Kidney epithelial cell (primary cell): Measurements from ENCODE around the gene CASTOR2. TPM values are rescaled to one million over a fixed set of nuclear protein-coding genes. Genes with fewer than 3 reads are reported as not detected.
"Not testable (repeated sequence)": the region's sequence is repeated elsewhere in the genome, so short reads cannot be mapped to it uniquely, and the experiment has no call there.

Experiments
- DNase-seq: peaks from one replicate; pipeline ENCODE4 v3.0.0-alpha.2; 2010; ENCODE audit warnings: low read depth
- H3K27me3 ChIP-seq: 2 replicates; pipeline ENCODE4 v1.6.0; 2011; ENCODE audit warnings: low read length; ENCODE audit not compliant: control insufficient read depth, insufficient read depth
- H3K36me3 ChIP-seq: 2 replicates; pipeline ENCODE4 v1.5.1; 2011; ENCODE audit warnings: low read length; ENCODE audit not compliant: control insufficient read depth, insufficient read depth
- H3K4me3 ChIP-seq: 2 replicates; pipeline ENCODE4 v1.5.1; 2011; ENCODE audit warnings: low read depth, mild to moderate bottlenecking, control low read depth, low read length
- total RNA-seq: library from RNA; depleted of rRNA; stranded (reverse); fragments of >200 nt; gene quantifications from 2 replicates; pipeline ENCODE4 v1.2.3, GENCODE V29; 2015

The CASTOR2 gene
- total RNA-seq = 9.5 and 12.2 TPM in 2 replicates

DNA sequence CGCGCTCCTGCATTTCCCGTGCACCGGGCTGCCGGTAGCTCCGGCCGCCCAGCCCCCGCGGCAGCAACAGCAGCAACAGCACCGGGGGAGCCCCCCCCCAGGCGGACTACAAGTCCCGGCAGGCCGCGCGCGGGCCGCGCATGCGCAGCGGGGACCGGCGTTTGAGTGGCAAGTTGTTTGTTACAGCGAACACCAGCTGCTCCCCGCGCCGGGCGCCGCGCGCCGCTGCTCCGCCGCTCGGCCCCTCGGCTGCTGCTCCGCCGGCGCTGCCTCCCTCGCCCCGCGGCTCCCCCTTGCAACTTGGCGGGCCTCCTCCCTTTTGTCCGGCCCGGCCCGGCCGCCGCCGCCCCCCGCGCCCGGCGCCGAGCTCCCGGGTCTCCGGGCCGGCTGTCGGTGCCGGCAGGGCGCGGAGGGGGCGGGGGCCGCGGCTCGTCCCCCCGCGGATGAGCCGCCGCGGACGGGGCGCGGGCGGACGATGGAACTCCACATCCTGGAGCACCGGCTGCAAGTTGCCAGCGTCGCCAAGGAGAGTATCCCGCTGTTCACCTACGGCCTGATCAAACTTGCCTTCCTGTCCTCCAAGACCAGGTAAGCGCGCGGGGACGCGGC is at the start of gene CASTOR2:
Gene CASTOR2, plus strand, starts transcription at position 195 of the 609 bp plus-strand sequence. Its CDS starts 281 bp downstream, at position 476.
- not testable (repeated sequence) for H3K36me3 ChIP-seq, H3K27me3 ChIP-seq, DNase-seq, H3K4me3 ChIP-seq

DNA sequence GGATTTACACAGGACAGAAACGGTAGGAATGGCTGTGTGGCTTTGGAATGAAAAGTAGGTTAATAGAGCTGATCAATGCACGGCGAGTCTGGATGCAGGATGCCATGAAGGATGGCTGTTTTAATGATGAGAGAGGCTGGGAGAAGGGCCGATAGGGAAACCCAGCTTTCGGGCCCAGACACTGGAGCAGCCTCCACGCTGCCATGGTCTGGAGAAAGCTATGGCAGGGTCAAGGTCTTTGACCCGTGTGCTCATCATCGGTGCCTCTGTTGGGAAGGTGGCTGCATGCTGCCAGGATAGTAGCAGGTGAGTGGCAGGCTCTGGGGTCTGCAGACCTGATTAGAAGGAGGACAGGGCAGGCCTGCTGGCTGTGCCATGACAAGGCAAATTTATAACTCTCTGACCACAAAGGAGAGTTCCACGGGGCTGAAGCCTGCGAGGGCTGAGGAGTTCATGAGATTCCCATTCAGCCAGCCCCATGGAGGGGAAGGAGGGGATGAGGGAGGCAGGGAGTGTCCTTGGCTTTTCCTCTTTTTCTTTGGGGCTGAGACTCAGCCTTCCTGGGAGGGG is 42.1 kb upstream of the CASTOR2 start:
- DNase-seq, H3K27me3 ChIP-seq, H3K4me3 ChIP-seq, H3K36me3 ChIP-seq: not testable (repeated sequence)

- not testable (repeated sequence) for H3K36me3 ChIP-seq, H3K4me3 ChIP-seq, DNase-seq, H3K27me3 ChIP-seq
These were observed 40.9 kb upstream of the CASTOR2 start for GRCh38 chr7:74923644-74924043.

GRCh38 chr7:74926968-74927367 is 37.5 kb upstream of the CASTOR2 start:
- H3K4me3 ChIP-seq, DNase-seq, H3K27me3 ChIP-seq, H3K36me3 ChIP-seq: not testable (repeated sequence)

DNA sequence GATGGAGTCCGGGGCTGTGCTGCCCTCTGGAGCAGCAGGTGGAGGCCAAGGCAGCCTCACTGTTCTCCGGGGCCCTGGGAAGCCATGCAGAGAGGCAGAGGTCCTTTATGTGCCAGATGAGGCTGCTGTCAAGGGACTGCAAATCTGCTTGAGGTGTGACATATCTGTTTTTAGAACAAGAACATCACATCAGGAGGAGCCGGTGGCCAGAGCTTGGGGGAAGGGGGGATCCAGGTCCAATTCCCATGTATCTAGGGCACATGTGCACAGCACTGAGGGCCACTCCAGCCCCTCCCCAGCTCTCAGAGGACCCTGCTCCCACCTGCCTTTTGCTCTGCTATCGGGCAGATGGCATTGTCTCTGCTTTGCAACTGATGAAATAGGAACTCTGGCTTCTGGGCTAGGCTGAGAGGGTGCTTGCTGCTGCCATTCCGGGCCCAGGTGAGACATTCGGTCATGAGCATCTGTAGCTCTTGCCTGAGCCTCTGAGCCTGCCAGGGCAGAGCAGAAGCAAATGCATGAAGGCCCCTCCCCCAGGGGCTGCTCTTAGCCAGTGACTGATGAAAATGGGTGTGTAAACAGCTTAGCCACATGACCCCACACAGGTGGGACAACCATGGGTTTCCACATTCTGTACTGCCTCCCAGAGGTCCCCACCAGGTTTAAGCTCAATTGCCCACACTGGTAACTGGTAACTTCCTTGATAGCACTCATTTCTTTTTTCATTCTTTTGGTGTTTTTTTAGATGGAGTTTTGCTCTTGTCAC is 32.8 kb upstream of the CASTOR2 start:
- H3K36me3 ChIP-seq, H3K27me3 ChIP-seq, DNase-seq, H3K4me3 ChIP-seq: not testable (repeated sequence)

DNA sequence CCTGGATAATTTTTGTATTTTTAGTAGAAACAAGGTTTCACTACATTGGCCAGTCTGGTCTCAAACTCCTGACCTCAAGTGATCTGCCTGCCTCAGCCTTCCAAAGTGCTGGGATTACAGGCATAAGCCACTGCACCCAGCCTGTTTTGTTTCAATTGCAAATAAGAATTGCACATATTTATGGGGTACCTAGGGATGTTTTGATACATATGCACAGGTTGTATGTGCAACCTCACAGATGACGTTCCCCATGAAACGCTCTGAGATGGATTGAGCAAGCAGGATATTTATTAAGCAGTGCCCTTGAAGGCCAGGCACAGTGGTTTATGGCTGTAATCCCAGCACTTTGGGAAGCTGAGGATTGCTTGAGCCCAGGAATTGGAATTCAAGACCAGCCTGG is 25.1 kb upstream of the CASTOR2 start:
- H3K27me3 ChIP-seq, DNase-seq, H3K36me3 ChIP-seq, H3K4me3 ChIP-seq: not testable (repeated sequence)

DNA sequence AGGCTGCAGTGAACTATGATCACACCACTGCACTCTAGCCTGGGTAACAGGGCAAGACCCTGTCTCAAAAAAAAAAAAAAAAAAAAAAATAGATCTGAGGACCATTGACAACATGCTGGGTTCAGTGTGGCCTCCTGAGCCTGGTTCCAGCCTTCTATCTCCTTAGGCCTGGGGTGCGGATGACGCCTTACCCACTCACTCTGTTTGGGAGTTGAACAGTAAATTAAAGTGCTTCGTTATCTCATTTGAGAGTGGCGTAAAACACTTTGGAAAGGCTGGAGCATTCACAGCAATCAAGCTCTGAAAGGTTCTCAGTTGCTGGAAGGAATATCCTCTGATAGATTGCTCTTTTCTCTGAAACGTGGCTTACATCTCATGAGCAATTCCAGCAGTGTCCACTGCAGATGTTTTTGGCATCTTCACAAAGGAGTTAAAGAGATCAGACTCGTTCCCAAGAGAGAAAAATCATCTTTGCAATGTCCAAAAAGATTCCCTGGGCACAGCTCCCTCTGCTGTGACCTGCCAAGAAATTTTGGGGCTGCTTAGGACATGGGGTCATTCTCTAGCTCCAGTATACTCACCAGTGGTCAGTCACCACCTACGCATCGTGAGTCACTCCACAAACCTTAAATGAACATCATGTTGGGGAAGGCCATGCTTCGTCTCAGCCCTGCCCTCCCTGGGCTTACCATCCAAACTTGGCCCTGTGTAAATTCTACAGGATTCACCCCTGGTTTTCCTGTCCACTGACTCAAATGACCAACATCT is 23.0 kb upstream of the CASTOR2 start:
- DNase-seq, H3K27me3 ChIP-seq, H3K4me3 ChIP-seq, H3K36me3 ChIP-seq: not testable (repeated sequence)

DNA sequence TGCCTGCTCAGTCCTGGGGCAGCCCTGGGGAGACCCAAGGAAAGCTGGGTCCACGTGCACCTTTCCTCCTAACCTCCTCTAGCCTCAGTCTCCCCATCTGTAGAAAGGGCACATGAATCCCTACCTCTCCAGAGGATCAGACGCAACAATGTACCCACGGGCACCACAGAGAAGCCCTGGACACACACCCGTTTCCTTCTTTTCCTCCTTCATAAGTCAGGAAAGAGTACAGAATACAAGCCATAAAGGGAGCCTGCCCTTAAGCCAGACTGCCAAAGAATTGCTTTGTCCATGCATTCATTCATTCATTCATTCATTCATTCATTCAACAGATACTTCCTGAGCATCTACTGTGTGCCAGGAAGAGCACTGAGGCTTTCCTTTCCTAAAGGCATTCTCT is 20.6 kb upstream of the CASTOR2 start:
- not testable (repeated sequence) for H3K27me3 ChIP-seq, H3K36me3 ChIP-seq, DNase-seq, H3K4me3 ChIP-seq

- H3K27me3 ChIP-seq, DNase-seq, H3K4me3 ChIP-seq, H3K36me3 ChIP-seq: not testable (repeated sequence)
These were observed 16.8 kb upstream of the CASTOR2 start for GRCh38 chr7:74947741-74948140.

- not testable (repeated sequence) for H3K4me3 ChIP-seq, H3K36me3 ChIP-seq, H3K27me3 ChIP-seq, DNase-seq
These were observed 10.7 kb upstream of the CASTOR2 start for GRCh38 chr7:74953774-74954173.

DNA sequence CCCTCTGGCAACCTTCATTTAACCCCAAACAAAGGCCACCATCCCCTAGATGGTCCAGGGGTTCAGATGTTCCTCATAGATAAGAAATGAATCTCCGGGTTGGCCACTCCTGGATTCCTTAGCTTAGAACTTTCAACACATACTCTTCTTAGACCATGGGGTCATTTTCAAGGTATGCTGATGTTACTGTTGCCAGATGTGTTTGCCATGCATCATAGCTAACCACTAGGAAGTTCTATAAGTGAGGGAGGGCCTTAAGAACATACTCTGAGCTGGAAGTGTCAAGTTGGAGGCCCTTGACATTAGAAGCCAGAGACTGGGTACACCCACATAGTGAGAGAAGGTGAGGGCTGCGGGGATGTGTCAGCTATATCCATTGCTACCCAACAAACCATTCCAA is 6.2 kb upstream of the CASTOR2 start:
- DNase-seq, H3K27me3 ChIP-seq, H3K4me3 ChIP-seq, H3K36me3 ChIP-seq: not testable (repeated sequence)

- not testable (repeated sequence) for H3K27me3 ChIP-seq, DNase-seq, H3K4me3 ChIP-seq
These were observed 598 bp upstream of the CASTOR2 start for GRCh38 chr7:74963704-74964510.

GRCh38 chr7:74966208-74966854 is 1.8 kb downstream of the CASTOR2 start:
- not testable (repeated sequence) for DNase-seq, H3K4me3 ChIP-seq, H3K27me3 ChIP-seq, H3K36me3 ChIP-seq

More at GRCh38 chr7:74963704-74964510, 598 bp upstream of the CASTOR2 start:
- H3K36me3 ChIP-seq = not testable (repeated sequence)
